Measurements from ENCODE around the gene FAM20A.

Gene FAM20A

DNA sequence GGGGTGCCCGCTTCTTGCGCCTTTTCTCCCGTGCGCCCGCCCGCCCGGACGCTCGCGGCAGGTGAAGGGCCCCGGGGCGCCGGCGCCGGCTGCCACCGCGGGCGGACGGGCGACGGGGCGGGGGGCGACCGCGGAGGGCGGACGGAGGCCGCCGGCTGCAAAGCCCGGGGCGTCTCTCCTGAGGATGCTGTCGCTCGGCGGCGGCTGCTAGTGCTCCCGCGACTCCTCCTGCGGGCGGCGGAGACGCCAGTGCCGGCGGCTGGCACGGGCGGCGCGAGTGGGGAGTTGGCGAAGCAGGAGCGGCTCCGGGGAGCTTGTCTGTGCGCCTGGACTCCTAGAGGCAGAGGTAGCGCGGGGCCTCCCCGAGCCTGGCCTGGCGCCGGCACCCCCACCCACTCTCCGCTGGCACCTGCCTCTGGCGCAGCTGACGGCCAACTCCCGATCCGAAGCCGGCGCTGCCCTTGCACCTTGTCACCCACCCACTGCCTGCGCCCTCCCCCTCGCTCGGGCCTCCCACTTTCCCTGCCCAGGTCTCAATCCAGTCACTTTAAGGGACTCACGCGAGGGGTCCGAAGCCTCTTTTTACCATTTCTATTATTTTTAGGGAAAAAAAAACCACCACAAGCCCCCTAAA lies at the start of gene FAM20A:
TSS of gene FAM20A (minus strand) at position 437 of the 634 bp plus-strand sequence. CDS start 701 bp downstream, outside the sequence.
- in situ Hi-C loops (cut with HindIII; ENCODE audit: low sequenced_read_pairs) = no loop called here

DNA sequence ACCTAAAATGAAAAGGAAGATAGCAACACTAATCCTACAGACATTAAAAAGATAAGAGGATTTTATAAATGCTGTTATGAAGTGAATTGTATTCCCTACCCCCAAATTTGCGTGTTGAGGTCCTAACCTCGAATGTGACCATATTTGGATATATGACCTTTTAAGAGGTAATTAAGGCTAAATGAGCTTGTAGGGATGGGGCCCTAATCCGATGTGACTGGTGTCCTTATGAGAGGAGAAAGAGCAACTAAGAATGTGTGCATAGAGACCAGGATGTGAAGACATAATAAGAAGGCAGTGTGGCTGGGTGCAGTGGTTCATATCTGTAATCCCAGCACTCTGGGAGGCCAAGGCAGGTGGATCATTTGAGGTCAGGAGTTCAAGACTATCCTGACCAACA lies 48.2 kb upstream of the FAM20A start:
- in situ Hi-C loops (cut with HindIII; ENCODE audit: low sequenced_read_pairs) = no loop called here

DNA sequence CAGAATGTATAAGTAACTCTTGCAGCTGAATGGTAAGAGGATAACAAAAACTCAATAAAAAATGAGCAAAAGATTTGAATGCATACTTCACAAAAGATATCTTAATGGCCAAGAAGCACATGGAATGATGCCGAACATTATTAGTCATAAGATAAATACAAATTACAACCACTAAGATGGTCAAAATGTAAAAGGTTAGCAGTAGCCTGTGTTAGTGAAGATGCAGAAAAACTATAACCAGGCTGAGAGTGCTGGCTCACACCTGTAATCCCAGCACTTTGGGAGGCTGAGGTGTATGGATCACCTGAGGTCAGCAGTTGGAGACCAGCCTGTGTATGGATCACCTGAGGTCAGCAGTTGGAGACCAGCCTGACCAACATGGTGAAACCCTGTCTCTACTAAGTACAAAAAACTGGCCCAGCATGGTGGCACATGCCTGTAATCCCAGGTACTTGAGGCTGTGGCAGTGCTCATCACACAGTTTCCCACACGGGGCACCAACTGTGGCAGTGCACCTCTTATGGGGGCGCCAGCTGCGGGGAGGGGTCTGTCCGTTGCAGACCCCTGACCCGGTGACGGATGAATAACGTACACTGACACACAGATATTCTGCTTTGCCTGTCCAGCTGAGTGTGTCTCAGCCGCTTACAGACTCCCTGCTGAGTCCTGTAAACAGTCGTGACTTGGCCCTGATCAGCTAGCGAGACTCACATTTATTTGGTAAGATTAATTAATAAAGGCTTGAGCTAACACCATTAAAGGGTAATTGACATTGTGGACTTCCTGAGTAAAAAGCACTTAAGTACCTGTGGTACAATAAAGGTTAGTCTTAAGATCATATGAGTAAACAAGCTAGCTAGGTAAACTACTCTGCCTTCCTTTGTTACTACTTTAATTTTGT lies 45.7 kb upstream of the FAM20A start:
- in situ Hi-C loops (cut with HindIII; ENCODE audit: low sequenced_read_pairs) = no loop called here

DNA sequence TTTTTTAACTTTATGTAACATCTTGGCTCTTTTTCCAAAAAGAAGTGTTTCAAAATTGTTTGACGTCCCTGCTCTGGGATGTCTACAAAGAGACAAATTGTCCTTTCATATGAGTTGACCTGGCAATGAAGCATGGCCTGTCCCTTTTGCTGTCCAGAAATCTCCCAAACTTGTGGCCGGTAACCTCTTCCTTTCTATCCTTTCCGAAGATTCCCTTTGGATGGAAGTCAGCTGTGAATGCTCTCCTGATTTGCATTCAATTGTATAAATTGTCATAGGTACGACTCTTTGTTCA lies 40.9 kb upstream of the FAM20A start:
- in situ Hi-C loops (cut with HindIII; ENCODE audit: low sequenced_read_pairs) = no loop called here

DNA sequence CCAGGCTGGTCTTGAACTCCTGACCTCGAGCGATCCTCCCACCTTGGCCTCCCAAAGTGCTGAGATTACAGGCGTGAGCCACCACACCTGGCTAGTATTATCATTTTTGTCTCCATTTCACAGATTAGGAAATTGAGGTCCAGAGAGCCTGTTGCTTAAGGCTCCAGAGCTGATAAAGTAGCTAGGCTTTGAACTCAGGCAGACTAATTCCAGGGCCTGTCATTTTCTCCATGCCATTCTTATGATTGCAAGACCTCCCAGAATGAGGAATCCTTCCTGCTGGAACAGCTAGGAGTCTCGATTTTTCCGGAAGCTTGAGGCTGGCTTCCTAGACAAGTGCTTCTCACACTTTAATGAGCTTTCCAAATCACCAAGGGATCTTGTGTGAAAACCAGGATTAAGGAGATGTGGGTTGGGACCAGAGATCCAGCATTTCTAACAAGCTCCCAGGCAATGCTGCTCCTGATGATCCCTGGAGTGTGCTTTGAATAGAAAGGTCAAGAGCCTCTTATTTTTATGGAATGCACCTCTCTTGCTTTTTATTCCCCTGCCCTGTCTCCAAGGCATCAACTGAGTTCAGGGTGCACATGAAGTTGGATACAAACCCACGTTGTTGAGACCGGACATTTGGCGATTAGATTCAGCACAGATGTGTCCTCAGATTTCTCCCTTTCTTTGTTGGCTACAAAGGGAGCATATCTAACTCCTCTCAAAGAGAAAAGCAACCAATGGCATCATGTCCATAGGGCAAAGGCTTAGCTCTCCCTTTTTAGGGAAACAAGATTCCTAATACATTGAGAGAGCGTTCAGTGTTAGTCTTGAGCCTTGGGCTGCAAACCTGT lies 40.3 kb upstream of the FAM20A start:
- in situ Hi-C loops (cut with HindIII; ENCODE audit: low sequenced_read_pairs) = no loop called here

DNA sequence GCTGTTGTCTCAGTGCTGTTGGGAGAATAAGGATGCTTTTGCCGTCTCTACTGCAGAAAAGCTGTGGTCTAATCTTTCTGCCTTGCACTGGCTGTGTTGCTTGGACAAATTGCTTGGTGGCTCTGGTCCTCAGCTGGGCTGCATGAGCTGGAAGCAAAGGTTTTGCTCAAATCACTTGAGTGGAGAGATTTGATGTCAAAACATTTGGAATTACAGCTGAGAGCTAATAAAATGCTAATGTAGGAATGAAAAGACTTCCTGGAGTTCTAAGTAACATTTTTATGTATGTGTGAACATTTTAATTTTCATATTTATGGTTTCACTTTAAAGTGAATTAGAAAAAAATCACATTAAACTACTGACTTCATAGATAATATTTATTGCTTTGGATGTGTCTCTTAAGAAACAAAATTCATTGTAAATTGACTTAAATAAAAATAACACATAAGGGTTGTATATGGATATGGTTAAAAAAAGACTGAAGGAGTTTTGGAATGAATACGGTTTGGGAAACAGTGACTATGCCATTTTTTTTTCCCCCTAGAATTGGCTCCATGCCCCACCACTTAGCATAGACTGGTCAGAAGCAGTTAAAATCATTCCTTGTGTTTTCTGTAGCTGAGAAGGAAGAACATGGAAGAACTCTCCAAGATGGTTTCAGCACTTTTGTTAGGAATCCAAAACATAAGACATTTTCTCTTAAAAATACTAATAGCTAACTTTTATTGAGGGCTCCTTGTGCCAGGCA lies 39.2 kb upstream of the FAM20A start:
- in situ Hi-C loops (cut with HindIII; ENCODE audit: low sequenced_read_pairs) = no loop called here

DNA sequence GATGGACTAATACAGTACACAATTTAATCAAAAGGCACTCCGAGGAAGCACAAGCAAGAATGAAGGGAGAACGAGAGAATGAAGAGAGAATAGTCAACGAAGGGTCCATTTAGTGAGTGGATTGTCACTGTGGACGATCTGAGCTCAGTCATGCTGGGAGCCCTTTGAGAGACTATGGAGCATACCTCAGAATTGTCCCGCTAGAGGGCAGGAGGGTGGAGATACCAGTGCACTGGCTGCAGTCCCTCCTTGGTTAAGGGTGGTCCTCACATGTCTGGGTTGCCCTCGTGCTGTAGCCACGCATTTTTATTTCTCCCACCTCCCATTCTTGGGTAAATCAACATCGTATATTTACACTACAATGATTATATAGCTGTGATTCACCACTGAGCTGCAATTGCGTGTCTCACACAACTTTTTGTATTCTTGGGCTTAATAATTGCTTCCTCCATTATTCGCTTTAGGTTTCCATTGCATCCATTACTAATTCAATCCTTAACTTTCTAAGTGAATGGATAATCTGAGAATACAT lies 33.2 kb upstream of the FAM20A start:
- in situ Hi-C loops (cut with HindIII; ENCODE audit: low sequenced_read_pairs) = no loop called here

DNA sequence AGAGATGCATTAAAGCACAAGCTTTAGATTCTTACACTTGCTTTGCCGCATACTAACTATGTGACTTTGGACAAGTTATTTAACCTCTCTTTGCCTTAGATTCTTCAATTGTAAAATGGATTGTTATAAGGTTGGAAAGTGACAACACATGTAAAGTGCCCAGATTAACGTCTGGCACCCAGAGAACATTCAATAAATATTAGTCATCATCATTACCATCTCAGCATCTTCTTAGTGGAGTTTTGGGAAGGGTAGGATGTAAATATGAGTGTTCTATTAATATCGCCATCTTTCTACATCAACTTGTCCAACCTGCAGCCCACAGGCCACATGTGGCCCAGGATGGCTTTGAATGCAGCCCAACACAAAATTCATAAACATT lies 27.4 kb upstream of the FAM20A start:
- in situ Hi-C loops (cut with HindIII; ENCODE audit: low sequenced_read_pairs) = loop anchor here (5.0 kb wide), 1 partner anchor 44 kb away; no protein-coding TSS in a partner anchor

DNA sequence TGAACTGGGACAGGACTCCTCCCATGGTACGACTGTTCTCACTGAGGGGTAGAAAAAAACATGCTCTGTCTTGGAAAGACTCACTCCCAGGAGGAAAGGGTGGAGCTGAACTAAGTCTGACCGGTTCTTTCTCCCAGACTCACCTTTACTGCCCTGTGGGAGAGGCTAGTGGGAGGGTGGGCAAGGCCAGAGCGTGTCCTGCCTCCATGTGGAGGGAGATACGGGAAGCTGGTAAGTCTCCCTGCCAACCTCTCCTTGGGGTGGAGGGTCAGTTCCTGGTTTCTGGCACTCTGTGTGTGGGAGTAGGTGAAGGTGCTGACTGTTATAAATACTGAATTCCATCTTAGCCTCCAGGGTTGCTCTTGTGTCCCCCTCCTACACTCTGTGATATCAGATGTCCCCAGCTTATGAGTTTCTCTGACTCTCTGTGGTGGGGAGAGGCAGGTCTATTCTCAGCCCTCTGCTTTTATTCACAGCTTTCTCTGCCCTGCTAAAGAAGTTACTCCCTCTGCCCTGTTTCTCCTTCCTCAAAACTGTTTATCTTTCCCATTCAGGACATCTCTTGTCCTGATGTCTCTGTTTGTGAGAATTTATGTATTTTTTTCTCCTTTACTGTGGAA lies 26.9 kb upstream of the FAM20A start:
- in situ Hi-C loops (cut with HindIII; ENCODE audit: low sequenced_read_pairs) = loop anchor here (5.0 kb wide), 1 partner anchor 44 kb away; no protein-coding TSS in a partner anchor

DNA sequence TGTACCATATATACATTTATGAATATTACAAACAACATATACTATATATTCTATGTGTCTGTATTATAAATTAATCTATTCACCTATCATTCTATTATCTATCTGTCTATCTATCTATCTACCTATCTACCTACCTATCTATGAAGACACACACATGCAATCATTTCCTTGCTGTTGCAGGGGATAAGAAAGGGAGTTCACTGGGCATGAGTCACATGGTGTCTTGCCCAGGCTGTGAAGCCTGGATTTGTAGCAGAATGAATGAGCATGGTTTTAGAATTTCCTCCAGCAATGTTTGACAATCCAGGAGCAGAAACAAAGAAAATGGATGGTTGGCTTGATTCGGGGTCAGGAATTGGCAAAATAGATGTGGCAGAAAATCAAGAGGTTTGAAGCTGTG lies 23.2 kb upstream of the FAM20A start:
- in situ Hi-C loops (cut with HindIII; ENCODE audit: low sequenced_read_pairs) = no loop called here

DNA sequence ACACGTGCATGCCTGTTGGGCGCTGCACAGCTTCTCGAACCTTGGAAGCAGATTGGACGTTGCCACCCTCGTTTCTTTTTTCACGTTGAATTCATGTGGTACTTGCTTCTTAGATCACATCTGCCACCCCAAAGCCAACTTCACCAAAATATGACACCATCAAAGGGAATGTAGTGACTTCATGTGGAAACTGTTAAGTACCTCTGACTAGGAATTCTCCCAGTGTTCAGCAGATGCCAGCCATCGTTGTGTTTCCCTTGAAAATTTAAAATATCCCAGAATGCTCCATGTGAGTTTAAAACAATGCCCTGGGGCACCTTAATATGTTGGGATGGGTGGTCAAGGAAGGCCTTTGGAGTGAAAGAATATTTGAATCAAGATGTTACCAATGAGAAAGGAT lies 22.6 kb upstream of the FAM20A start:
- in situ Hi-C loops (cut with HindIII; ENCODE audit: low sequenced_read_pairs) = no loop called here

DNA sequence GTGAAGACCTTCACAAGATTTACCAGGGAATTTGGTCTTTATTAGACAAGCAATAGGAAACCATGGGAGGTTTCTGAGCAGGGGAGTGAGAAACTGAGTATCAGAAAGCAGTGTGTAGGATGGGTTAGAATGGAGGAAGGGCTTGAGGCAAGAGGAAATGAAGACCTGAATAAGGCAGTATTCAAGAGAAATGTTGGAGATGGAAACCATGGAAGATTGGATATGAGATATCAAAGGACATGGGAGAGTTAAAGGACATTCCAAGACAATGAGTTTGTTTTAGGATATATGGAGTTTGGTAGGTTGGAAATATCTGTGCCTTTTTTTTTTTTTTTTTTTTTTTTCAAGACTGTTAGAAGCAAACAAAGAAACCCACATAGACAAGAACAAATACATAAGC lies 21.3 kb upstream of the FAM20A start:
- in situ Hi-C loops (cut with HindIII; ENCODE audit: low sequenced_read_pairs) = no loop called here

DNA sequence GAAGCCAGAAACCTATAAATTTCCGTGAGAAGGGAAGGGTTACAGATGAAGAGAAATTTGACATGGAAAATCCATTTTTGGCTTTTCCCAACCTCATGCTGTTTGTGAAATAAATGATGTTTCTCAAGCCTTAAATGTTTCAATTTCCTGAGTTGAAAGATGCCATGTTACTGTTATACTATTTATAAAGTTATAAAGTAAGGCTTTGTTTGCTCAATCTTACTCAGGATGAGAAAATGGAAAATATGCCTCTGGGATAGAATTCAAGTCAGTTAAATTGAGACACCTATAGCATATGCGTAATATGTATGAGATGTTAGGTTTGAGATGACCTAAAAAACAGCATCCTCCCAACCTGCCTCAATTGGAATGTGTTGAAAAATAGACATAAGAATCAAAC lies 19.9 kb upstream of the FAM20A start:
- in situ Hi-C loops (cut with HindIII; ENCODE audit: low sequenced_read_pairs) = no loop called here

DNA sequence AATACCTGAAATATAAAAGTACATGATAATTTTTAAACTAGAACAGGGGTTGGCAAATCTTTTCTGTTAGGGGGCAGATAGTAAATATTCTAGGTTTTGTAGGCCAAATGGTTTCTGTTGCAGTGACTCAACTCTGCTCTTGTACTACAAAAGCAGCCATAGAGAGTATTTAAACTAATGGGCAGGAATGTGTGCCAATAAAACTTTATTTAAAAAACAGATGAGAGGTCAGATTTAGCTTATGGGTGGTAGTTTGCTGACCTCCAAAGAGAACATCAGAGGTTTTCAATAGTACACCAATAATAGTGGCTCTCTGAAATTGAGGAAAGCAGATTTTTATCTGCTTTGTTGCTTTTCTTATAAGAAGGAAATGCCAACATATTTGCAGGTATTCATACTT lies 15.2 kb upstream of the FAM20A start:
- in situ Hi-C loops (cut with HindIII; ENCODE audit: low sequenced_read_pairs) = no loop called here

DNA sequence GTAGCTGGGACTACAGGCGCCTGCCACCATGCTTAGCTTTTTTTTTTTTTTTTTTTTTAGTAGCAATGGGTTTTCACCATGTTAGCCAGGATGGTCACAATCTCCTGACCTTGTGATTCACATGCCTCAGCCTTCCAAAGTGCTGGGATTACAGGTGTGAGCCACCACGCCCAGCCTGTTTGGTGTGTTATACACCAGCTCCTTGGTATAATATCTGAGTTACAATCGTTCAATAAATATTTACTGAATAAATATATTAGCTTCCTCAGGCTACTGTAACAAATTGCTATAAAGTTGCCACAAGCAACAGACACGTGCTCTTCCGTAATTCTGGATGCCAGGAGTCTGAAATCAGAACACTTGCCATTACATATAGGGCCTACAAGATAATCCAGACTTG lies 13.6 kb upstream of the FAM20A start:
- in situ Hi-C loops (cut with HindIII; ENCODE audit: low sequenced_read_pairs) = no loop called here

DNA sequence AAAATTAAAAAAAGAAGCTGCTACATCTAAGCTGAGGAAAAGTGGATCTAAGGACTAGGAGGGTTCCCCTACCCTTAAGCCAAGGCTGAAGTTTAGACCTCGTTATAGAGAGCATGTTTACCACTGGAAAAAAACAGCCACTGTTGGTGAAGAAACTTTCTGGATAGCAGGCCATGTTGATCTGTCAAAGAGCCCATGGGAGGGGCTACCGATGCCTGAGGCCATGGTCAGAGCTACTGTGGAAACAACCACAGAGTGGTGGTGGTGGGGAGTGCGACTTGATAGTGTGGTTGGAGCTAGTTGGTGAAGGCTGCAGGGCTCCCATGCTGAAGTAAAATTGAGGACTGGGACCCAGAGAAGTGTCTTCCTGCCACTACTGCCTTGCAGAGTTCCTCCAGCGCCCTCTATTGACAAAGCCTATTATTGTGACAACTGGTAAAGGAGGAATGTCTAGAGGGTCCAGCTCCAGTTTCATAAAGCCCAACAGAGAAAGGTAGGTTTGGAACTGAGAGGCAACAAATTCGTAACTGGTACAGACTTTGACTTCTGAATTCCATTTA lies 12.7 kb upstream of the FAM20A start:
- in situ Hi-C loops (cut with HindIII; ENCODE audit: low sequenced_read_pairs) = no loop called here

DNA sequence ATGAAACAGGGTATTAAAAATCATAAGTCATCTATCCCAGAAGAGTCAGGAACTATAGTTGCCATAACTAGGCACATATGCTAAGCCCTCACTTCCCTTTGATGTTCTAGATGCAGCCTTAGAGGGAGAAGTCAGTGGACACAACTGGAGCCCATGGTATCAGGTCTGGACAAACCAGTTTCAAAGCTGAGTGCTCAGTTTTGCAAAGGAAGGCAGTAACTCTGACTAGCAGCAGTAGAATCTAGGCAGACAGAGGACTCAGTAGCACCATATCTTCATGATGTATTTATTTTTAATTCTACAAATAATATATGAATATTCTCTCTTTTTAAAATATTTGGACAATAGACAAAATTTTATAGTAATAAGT lies 11.7 kb upstream of the FAM20A start:
- in situ Hi-C loops (cut with HindIII; ENCODE audit: low sequenced_read_pairs) = no loop called here

DNA sequence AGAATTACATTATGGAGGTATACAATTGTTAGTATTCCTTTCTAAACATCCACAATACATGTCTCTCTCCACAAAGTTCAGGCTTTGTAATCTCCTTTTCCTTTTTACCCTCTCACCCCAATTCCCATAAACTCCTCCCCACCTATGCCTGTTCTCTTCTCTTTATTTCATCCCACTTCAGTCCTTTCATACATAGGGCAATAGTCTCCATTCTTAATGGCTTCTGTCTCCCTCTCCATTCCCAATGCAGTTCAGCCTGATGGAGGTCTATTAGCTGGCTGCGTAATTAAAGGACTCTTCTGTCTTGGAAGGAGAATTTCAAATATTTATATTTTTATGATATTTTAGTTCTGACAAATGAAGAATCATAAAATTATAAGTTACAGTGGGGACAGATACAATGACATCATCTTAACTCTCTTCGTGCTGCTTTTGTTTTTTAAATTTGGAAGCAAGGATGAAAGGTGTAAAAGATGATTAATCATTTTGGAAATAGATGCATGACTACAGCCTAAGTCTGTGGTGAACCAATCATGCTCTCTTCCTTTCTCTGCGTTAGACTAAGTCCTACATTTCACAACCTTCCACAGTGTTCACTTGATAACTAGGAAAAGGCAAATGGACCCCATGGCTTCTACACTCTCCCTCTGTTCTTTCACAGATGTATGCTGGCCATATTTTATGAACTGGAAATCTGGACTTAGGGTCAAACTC lies 11.2 kb upstream of the FAM20A start:
- in situ Hi-C loops (cut with HindIII; ENCODE audit: low sequenced_read_pairs) = no loop called here
